ENCODE measurements around the gene FAXC. TPM values are rescaled to one million over a fixed set of nuclear protein-coding genes. Genes with fewer than 3 reads are reported as not detected.

FAXC gene
- total and polyA plus RNA-seq, 2 of the 8 experiments (the other 6 are each of a cell fraction or from before 2014, with no cell fraction given): 23.2 to 29.8 TPM

DNA sequence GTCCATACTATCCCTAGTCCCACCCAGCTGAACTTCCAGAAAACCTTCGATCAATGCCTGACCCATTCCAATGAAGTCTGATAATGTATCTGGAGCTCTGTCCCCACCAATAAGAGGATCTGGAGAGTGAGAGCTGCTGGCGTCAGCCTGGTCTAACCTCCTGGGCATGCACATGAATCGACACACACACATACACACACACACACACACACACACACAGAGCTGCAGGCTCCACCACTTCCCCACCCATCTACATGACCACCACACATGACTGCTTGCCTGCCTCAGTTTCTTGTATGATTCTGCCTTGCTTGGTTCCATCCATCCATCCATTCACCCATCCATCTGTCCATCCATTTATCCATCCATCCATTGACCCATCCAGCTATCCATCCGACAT lies 60.8 kb downstream of the FAXC start (continued):
- TF ChIP-seq, protein P1, sequence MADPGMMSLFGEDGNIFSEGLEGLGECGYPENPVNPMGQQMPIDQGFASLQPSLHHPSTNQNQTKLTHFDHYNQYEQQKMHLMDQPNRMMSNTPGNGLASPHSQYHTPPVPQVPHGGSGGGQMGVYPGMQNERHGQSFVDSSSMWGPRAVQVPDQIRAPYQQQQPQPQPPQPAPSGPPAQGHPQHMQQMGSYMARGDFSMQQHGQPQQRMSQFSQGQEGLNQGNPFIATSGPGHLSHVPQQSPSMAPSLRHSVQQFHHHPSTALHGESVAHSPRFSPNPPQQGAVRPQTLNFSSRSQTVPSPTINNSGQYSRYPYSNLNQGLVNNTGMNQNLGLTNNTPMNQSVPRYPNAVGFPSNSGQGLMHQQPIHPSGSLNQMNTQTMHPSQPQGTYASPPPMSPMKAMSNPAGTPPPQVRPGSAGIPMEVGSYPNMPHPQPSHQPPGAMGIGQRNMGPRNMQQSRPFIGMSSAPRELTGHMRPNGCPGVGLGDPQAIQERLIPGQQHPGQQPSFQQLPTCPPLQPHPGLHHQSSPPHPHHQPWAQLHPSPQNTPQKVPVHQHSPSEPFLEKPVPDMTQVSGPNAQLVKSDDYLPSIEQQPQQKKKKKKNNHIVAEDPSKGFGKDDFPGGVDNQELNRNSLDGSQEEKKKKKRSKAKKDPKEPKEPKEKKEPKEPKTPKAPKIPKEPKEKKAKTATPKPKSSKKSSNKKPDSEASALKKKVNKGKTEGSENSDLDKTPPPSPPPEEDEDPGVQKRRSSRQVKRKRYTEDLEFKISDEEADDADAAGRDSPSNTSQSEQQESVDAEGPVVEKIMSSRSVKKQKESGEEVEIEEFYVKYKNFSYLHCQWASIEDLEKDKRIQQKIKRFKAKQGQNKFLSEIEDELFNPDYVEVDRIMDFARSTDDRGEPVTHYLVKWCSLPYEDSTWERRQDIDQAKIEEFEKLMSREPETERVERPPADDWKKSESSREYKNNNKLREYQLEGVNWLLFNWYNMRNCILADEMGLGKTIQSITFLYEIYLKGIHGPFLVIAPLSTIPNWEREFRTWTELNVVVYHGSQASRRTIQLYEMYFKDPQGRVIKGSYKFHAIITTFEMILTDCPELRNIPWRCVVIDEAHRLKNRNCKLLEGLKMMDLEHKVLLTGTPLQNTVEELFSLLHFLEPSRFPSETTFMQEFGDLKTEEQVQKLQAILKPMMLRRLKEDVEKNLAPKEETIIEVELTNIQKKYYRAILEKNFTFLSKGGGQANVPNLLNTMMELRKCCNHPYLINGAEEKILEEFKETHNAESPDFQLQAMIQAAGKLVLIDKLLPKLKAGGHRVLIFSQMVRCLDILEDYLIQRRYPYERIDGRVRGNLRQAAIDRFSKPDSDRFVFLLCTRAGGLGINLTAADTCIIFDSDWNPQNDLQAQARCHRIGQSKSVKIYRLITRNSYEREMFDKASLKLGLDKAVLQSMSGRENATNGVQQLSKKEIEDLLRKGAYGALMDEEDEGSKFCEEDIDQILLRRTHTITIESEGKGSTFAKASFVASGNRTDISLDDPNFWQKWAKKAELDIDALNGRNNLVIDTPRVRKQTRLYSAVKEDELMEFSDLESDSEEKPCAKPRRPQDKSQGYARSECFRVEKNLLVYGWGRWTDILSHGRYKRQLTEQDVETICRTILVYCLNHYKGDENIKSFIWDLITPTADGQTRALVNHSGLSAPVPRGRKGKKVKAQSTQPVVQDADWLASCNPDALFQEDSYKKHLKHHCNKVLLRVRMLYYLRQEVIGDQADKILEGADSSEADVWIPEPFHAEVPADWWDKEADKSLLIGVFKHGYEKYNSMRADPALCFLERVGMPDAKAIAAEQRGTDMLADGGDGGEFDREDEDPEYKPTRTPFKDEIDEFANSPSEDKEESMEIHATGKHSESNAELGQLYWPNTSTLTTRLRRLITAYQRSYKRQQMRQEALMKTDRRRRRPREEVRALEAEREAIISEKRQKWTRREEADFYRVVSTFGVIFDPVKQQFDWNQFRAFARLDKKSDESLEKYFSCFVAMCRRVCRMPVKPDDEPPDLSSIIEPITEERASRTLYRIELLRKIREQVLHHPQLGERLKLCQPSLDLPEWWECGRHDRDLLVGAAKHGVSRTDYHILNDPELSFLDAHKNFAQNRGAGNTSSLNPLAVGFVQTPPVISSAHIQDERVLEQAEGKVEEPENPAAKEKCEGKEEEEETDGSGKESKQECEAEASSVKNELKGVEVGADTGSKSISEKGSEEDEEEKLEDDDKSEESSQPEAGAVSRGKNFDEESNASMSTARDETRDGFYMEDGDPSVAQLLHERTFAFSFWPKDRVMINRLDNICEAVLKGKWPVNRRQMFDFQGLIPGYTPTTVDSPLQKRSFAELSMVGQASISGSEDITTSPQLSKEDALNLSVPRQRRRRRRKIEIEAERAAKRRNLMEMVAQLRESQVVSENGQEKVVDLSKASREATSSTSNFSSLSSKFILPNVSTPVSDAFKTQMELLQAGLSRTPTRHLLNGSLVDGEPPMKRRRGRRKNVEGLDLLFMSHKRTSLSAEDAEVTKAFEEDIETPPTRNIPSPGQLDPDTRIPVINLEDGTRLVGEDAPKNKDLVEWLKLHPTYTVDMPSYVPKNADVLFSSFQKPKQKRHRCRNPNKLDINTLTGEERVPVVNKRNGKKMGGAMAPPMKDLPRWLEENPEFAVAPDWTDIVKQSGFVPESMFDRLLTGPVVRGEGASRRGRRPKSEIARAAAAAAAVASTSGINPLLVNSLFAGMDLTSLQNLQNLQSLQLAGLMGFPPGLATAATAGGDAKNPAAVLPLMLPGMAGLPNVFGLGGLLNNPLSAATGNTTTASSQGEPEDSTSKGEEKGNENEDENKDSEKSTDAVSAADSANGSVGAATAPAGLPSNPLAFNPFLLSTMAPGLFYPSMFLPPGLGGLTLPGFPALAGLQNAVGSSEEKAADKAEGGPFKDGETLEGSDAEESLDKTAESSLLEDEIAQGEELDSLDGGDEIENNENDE (IDR thresholded peaks at IDR 0.05; ENCODE audit: insufficient replicate concordance, low read length): no peak
- TF ChIP-seq SIRT6 (IDR thresholded peaks at IDR 0.05; ENCODE audit: low read length) (no peak), POLR2AphosphoS5 (IDR thresholded peaks at IDR 0.05; ENCODE audit: low read depth, low read length) (no peak), YY1 (IDR thresholded peaks at IDR 0.05; ENCODE audit: low read depth, low read length) (no peak), RNF2 (IDR thresholded peaks at IDR 0.05; ENCODE audit: borderline replicate concordance, low read depth, low read length, missing control alignments, poor library complexity, severe bottlenecking) (no peak), ASH2L (IDR thresholded peaks at IDR 0.05; ENCODE audit: low read length) (no peak), BCL11A (IDR thresholded peaks at IDR 0.05; ENCODE audit: low read depth in 2 of 2, low read length in 2 of 2) (no peak), GTF2F1 (IDR thresholded peaks at IDR 0.05; ENCODE audit: borderline replicate concordance, low read depth, low read length) (no peak), SP2 (IDR thresholded peaks at IDR 0.05; ENCODE audit: low read length) (no peak), TAF1 (IDR thresholded peaks at IDR 0.05; ENCODE audit: low read depth, low read length) (no peak), JUND (IDR thresholded peaks at IDR 0.05; ENCODE audit: low read length) (no peak), RAD21 (IDR thresholded peaks at IDR 0.05 in 1 of 2, conservative IDR thresholded peaks at IDR 0.05 in 1 of 2; ENCODE audit: low read depth in 2 of 2, low read length in 2 of 2) (no peak), RXRA (IDR thresholded peaks at IDR 0.05; ENCODE audit: insufficient read depth, low read depth, low read length) (no peak)
